GM21423 (cell line): ENCODE results near the gene PRR16.
"Not testable (repeated sequence)": the region's sequence is repeated elsewhere in the genome, so short reads cannot be mapped to it uniquely, and the experiment has no call there.

Experiments used
- ATAC-seq: cut with Tn5 transposase; IDR thresholded peaks from one replicate; pipeline ENCODE4 v1.9.1; 2021; ENCODE audit warnings: mild to moderate bottlenecking, moderate library complexity; ENCODE audit not compliant: unreplicated experiment

Gene PRR16

GRCh38 chr5:120631611-120632010 is 167.5 kb downstream of the PRR16 start:
- no peak for ATAC-seq

- no peak for ATAC-seq
These were observed 168.3 kb downstream of the PRR16 start for GRCh38 chr5:120632430-120632829.

GRCh38 chr5:120638449-120638848 is 174.3 kb downstream of the PRR16 start:
- ATAC-seq = no peak

- ATAC-seq = no peak
These were observed 176.7 kb downstream of the PRR16 start for GRCh38 chr5:120640778-120641177.

GRCh38 chr5:120644516-120644915 is 180.4 kb downstream of the PRR16 start:
- ATAC-seq = no peak

GRCh38 chr5:120655828-120656435 is 191.8 kb downstream of the PRR16 start:
- ATAC-seq = peak; percentile 69

DNA sequence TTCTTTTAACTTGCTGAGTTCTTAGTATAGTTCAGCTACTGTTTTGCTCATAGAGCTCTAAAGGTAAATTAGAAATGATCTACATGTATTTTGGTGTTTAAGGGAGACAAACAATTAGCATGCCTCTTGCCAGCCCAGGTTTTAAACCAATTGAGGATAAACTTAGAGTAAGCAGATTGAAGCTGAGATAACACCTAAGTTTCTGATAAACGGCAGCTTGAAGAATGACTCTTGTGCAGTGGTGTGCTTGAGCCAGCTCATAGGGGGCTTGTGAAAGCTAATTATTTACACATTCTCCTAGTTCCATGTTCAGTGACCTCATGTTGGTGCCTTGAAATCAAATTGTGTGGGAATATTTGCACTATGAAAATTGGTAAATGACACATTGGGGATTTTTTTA is 193.0 kb downstream of the PRR16 start:
- no peak for ATAC-seq

- ATAC-seq = no peak
These were observed 213.4 kb downstream of the PRR16 start for GRCh38 chr5:120677481-120677880.

- no peak for ATAC-seq
These were observed 214.2 kb downstream of the PRR16 start for GRCh38 chr5:120678279-120678678.

DNA sequence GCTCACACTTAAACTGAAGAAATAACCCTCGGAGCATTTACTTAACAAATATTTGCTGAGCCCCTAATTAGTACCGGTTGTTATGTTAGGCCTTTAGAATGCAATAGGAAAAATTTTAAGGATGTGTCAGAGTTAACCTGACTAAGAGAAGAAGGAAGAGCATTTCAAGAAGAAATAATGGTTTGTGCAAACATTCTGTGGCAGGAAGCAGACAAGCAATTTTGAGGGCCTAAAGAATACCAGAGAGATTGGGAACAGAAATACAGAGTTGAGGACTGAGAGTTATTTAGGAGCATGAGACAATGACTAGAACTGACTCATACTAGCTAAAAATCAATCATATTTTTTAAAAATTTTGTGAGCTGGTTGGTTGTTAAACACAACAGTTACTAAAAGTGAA is 218.8 kb downstream of the PRR16 start:
- no peak for ATAC-seq

- no peak for ATAC-seq
These were observed 219.5 kb downstream of the PRR16 start for GRCh38 chr5:120683580-120683979.

DNA sequence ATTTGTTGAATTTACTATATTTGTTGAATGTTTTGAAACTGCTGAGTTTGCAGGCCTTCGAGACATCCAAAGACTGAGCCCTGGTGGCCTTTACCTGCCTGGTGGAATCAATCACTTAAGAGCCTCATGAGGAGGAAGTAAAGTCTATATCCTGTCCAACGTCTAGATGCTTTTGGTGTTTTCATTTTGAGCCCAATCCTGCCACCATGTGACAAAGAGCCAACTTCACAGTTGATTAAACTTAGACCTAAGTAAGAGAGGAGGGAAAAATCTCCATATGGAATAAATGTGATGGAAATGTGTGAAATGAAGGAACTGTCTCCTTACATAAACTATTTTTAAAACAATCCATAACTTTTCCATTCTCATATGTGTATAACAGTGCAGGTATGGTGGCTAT is 220.1 kb downstream of the PRR16 start:
- ATAC-seq = no peak

GRCh38 chr5:120684749-120685415 is 220.8 kb downstream of the PRR16 start:
- no peak for ATAC-seq

- ATAC-seq = no peak
These were observed 226.7 kb downstream of the PRR16 start for GRCh38 chr5:120690621-120691407.

DNA sequence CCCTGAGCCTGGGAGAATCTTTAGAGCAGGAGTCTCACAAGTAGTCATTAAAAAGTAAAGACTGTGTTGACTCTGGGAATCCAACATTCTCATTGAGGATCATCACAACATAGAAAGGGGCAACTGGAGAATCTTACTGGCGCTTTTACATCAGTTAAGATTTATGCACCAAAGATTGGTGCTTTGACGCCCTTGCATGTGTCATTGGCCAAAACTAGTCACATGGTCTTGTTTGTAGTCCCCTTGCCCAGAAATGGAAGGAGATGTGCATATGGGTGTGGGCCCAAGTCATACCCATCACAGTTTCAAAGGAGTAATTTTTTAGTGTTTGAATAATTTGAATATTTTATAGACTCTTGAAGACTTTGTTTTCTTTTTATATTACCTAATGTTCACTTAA is 228.2 kb downstream of the PRR16 start:
- ATAC-seq = no peak

DNA sequence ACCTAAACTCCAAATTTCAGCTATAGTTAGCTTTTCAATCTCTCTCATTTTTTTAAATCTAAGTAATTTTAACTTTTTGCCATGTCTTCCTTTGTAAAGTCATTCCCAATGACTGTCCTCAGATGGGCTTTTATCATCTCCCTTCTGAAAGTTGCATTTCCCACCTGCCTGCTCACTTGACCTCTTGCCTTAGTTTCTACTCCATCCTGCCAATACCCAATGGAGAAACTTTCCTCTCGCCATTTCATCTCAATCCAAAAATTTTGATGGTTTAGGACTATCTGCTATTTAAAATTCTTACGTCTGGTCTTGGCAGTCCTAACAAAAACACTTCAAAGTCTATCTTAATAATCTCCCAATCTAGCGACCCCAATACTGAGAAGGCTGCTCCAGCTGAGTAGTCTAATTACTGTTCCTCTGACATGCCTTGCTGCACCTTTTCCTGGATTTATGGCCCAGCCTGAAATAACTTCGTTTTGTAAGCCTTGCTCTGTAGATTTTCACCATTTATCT is 231.3 kb downstream of the PRR16 start:
- no peak for ATAC-seq

DNA sequence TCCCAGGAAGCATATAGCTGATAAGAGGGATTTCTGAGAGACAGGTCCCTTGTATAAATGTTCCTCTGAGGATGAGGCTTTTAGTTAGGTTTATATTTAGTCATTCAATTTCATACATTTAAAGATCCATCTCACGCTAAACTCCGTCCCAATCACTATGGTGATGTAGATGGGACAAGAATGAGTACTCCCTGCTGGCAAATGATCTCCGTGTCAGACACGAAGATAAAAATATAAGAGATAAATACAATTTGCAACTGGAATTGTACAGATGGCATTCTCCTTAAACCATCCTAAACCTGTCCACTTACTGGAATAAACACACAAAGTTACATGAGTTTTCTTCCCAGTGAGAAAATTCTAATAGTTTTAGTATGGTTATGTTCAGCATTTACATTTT is 233.0 kb downstream of the PRR16 start:
- no peak for ATAC-seq

DNA sequence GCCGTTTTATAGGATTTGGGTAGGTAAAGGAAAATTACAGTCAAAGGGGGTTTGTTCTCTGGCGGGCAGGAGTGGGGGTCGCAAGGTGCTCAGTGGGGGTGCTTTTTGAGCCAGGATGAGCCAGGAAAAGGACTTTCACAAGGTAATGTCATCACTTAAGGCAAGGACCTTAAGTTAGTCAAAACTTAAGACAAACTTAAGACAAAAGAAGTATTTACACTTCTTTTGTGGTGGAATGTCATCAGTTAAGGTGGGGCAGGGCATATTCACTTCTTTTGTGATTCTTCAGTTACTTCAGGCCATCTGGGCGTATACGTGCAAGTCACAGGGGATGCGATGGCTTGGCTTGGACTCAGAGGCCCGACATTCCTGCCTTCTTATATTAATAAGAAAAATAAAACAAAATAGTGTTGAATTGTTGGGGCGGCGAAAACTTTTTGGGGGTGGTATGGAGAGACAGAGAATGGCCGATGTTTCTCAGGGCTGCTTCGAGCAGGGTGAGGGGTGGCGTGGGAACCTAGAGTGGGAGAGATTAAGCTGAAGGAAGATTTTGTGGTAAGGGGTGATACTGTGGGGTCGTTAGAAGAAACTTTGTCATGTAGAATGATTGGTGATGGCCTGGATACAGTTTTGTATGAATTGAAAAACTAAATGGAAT is 233.7 kb downstream of the PRR16 start:
- not testable (repeated sequence) for ATAC-seq

- ATAC-seq = not testable (repeated sequence)
These were observed 236.6 kb downstream of the PRR16 start for GRCh38 chr5:120700653-120701052.

DNA sequence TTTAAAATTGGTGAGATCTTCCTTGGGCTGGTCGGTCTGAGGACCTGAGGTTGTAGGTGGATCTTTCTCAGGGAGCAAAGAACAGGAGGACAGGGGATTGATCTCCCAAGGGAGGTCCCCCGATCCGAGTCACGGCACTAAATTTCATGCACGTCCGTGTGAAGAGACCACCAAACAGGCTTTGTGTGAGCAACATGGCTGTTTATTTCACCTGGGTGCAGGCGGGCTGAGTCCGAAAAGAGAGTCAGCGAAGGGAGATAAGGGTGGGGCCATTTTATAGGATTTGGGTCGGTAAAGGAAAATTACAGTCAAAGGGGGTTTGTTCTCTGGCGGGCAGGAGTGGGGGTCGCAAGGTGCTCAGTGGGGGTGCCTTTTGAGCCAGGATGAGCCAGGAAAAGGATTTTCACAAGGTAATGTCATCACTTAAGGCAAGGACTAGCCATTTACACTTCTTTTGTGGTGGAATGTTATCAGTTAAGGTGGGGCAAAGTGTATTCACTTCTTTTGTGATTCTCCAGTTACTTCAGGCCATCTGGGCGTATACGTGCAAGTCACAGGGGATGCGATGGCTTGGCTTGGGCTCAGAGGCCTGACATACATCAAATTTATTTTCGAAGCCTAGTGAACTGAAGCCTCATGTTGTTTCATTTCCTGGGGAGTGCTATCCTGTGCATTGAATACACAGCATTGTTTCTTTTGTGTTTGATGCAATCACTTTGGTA is 238.9 kb downstream of the PRR16 start:
- not testable (repeated sequence) for ATAC-seq
